ENCODE data around the gene LRCH3. TPM values are rescaled to one million over a fixed set of nuclear protein-coding genes. Genes with fewer than 3 reads are reported as not detected.
"Not testable (repeated sequence)": the region's sequence is repeated elsewhere in the genome, so short reads cannot be mapped to it uniquely, and the experiment has no call there.

Gene LRCH3
- total and polyA plus RNA-seq, 5 experiments from 2014 or later, result 11.7 to 81.8 (median 20.4) TPM

DNA sequence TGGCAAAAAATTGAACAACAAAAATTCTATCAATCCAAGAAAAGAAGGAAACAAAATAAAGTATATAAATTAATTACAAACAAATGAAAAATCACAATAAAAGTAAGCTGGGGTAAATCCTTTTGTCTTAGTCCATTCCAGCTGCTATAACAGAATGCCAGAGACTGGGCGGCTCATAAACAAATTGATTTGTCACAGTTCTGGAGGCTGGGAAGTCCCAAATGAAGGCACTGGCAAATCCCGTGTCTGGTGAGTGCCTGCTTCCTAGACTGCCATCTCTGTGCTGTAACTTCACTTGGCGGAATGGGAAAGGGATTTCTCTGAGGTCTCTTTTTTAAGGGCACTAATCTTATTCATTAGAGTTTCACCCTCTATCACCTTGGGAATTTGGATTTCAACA is 105.4 kb downstream of the LRCH3 start:
- H3K4me1 Mint-ChIP-seq, result peaks cover 0 to 2% (median 0%) of the 10 kb centered on the region in 4 donors
- no peak for ATAC-seq
- no peaks in the 10 kb centered on the region for H3K9me3 Mint-ChIP-seq
- peaks cover 0 to 2% (median 0%) of the 10 kb centered on the region in 3 donors for H3K36me3 Mint-ChIP-seq
- POLR2A ChIA-PET, result no interaction called here
- no peak for DNase-seq
- no peak overlapping the region for H3K4me3 Mint-ChIP-seq
- H3K27me3 Mint-ChIP-seq, result no peaks in the 10 kb centered on the region
- no peak overlapping the region for H3K27ac Mint-ChIP-seq

DNA sequence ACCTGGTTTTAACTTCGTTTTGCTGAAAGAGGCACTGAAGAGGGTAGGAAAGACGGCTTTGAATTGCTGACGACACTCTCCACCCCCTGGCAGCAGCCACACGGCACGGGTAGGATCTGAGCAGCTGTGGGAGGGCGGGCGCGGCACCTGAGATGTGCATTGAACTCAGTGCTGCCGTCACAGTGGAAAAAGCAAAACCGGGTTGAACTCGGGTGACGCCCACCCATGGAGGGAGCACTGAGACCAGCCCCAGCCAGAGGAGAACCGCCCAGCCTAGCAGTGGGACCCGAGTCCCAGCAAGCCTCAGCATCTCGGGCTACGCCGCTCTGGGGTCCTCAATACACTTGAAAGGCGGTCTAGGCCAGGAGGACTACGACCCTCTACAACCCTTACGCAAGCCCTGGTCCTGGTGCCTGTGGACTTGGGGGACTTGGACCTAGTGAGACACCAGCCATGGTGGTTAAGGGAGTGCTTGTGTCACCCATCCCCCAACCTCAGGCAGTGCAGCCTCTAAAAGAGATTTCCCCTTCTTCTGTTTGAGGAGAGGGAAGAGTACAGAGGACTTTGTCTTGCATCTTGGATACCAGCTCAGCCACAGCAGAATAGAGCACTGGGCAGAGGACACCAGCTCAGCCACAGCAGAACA is 108.9 kb downstream of the LRCH3 start:
- no peak for DNase-seq
- no peak overlapping the region for H3K4me3 Mint-ChIP-seq
- no peaks in the 10 kb centered on the region for H3K27me3 Mint-ChIP-seq
- peaks cover 0 to 2% (median 0%) of the 10 kb centered on the region in 3 donors for H3K36me3 Mint-ChIP-seq
- ATAC-seq, result no peak
- no peaks in the 10 kb centered on the region for H3K9me3 Mint-ChIP-seq
- H3K4me1 Mint-ChIP-seq, result peaks cover 0 to 2% (median 0%) of the 10 kb centered on the region in 4 donors
- peak overlapping the region in 1 of 10 donors; percentile 27 for H3K27ac Mint-ChIP-seq
- POLR2A ChIA-PET, result no interaction called here

DNA sequence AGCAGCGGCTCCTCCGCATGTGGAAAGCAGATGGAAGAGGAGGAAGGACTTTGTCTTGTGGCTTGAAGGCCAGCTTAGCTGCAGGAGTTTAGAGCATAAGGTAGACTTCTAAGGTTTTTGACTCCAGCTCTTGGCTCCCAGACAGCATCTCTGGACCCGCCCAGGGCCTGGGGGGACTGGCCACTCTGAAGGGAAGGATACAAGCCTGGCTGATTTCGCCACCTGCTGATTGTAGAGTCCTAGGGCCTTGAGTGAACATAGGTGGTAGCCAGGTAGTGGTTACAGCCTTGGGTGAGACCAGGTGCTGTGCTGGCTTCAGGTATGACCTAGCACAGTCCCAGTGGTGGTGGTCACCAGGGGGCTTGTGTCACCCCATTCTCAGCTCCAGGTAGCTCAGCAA is 110.6 kb downstream of the LRCH3 start:
- Mint-ChIP-seq H3K27me3 (no peaks in the 10 kb centered on the region), H3K4me3 (no peak overlapping the region), H3K36me3 (peaks cover 0 to 2% (median 0%) of the 10 kb centered on the region in 3 donors), H3K9me3 (no peaks in the 10 kb centered on the region), H3K27ac (no peak overlapping the region), H3K4me1 (peaks cover 0 to 12% (median 3%) of the 10 kb centered on the region in 4 donors)
- DNase-seq (no peak), ATAC-seq (no peak)
- POLR2A ChIA-PET, result no interaction called here

DNA sequence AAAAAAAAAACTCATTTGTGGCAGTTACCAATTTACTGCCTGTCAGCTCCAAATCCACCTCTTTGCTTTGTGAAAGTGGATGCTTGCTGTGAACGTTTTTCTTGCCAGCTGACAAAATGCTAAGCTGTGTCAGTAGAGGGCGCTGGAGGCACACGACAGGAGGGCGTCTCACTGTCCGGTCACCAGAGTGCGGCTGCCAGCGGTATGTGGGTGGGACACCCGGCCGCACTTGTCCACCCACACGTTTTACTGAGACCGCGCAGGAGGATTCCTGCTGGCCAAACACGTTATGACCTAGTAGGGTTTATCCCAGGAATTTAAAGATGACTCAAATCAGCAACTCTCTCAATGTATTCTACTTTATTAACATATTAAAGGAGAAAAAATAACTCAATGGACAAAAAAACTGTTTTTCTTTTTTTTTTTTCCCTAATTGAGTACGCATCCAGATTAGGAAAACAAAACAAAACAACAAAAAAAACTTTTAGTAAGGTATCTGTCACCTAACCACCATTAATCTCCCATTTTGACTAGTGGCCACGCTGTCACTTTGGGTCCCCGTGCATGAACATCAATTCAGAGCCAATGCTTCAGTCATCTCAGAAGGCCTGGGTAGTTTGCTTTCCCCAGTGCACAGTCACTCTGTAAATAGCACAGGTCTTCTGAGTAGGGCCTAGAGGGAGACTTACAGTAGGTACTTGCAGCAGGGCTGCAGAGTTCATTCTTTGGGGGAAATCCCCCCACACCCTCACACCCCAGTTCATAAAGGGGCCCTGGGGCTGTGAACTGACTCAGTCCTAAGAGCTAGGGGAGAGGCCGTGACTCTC is 115.2 kb downstream of the LRCH3 start:
- peak overlapping the region in 3 of 10 donors; percentile 16 to 49 (median 22) for H3K27ac Mint-ChIP-seq
- peak overlapping the region in 3 of 10 donors; percentile 10 to 23 (median 14) for H3K4me3 Mint-ChIP-seq
- H3K4me1 Mint-ChIP-seq, result peaks cover 0 to 12% (median 2%) of the 10 kb centered on the region in 4 donors
- peaks cover 0 to 3% (median 0%) of the 10 kb centered on the region in 3 donors for H3K36me3 Mint-ChIP-seq
- no peaks in the 10 kb centered on the region for H3K27me3 Mint-ChIP-seq
- ATAC-seq, result peak; percentile 69 to 78
- no peaks in the 10 kb centered on the region for H3K9me3 Mint-ChIP-seq
- POLR2A ChIA-PET, result interaction anchor here (0.6 kb wide), 1 partner anchor 220 kb away, joined by 3 read pairs; no protein-coding TSS in a partner anchor
- DNase-seq, result peak; percentile 44 to 85 (median 70)

DNA sequence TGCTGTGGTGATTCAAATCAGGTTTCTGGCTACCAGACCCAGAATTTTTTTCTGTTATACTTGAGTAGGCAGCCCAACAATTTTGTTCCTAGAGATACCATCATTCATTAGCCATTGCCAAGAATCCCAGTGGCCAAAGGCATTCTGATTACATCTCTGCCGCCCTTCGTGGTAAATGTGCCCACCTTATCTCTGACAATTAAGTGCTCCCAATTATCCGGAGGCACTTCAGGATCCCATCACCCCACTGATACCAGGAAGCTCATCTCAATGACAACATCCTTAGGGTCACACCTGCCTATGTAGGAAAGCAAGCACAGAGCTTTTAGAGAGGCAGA is 115.8 kb downstream of the LRCH3 start:
- H3K4me1 Mint-ChIP-seq, result peaks cover 0 to 12% (median 2%) of the 10 kb centered on the region in 4 donors
- no peak overlapping the region for H3K4me3 Mint-ChIP-seq
- peak overlapping the region in 1 of 10 donors; percentile 16 for H3K27ac Mint-ChIP-seq
- peaks cover 0 to 3% (median 0%) of the 10 kb centered on the region in 3 donors for H3K36me3 Mint-ChIP-seq
- POLR2A ChIA-PET, result no interaction called here
- H3K9me3 Mint-ChIP-seq, result no peaks in the 10 kb centered on the region
- DNase-seq (no peak), ATAC-seq (no peak)
- no peaks in the 10 kb centered on the region for H3K27me3 Mint-ChIP-seq

DNA sequence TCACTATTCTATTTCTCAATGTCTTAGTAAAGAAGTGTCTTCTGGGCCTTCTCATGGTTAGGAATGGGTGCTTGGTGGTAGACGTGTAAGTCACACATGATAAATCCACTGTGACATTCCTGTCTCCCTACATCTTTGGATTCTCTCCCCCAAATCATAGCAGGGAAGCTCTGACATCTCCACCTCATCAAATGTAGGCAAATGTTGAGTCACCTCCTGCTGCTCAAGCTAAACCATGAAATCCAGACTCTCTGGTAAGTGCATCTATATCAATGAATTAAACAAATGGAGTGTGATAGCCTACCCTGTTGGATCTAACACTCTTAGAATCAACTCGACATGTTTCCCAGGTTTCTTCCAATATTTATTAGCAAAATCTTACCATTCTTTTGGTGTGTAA is 116.1 kb downstream of the LRCH3 start:
- Mint-ChIP-seq H3K4me3 (no peak overlapping the region), H3K27ac (no peak overlapping the region), H3K27me3 (no peaks in the 10 kb centered on the region), H3K4me1 (peaks cover 0 to 12% (median 2%) of the 10 kb centered on the region in 4 donors), H3K9me3 (no peaks in the 10 kb centered on the region), H3K36me3 (peaks cover 0 to 3% (median 0%) of the 10 kb centered on the region in 3 donors)
- DNase-seq (no peak), ATAC-seq (no peak)
- POLR2A ChIA-PET, result no interaction called here

DNA sequence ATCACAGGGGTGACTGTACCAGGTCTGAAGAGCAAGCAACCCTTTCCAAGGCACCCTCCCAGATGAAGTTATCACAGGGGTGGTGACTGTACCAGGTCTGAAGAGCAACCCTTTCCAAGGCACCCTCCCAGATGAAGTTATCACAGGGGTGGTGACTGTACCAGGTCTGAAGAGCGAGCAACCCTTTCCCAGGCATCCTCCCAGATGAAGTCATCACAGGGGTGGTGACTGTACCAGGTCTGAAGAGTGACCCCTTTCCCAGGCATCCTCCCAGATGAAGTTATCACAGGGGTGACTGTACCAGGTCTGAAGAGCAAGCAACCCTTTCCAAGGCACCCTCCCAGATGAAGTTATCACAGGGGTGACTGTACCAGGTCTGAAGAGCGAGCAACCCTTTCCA is 117.5 kb downstream of the LRCH3 start:
- DNase-seq, ATAC-seq, H3K27me3 Mint-ChIP-seq, H3K36me3 Mint-ChIP-seq, POLR2A ChIA-PET, H3K9me3 Mint-ChIP-seq, H3K4me3 Mint-ChIP-seq, H3K27ac Mint-ChIP-seq: not testable (repeated sequence)
- H3K4me1 Mint-ChIP-seq, result peaks cover 0 to 12% (median 2%) of the 10 kb centered on the region in 4 donors

DNA sequence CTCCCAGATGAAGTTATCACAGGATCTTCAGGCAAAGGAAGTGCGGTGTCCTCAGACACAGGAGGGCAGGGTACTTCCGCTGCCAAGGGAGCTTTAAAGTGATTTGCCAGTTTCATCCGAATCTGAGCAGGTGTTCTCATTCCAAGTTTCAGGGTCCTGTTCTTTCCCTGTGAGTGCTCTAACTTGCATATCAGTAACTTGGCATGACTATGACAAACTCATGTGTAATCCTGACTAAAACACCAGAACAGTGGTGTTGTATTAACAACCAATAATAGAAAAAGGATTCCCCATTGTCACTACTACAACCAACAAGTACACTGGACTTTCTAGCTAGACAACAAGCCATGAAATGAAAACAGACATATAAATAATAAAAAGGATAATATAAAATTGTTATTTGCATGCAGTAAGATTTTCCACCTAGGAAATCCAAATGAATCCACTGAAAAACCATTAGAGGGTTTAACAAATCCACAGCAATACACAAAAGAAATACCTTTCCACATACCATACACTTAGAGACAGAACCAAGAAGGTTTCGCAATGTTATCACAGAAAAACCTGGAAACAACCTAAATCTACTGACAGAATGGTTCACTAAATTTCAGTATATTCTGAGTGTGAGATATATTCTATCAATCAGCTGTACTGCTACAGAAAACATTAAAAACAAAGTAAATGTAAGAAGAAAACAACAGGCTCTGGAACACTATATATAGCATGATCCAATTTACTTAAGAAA is 118.1 kb downstream of the LRCH3 start:
- H3K27me3 Mint-ChIP-seq, result no peaks in the 10 kb centered on the region
- H3K9me3 Mint-ChIP-seq, result no peaks in the 10 kb centered on the region
- H3K4me3 Mint-ChIP-seq, result no peak overlapping the region
- POLR2A ChIA-PET, result no interaction called here
- peaks cover 0 to 12% (median 2%) of the 10 kb centered on the region in 4 donors for H3K4me1 Mint-ChIP-seq
- no peak overlapping the region for H3K27ac Mint-ChIP-seq
- H3K36me3 Mint-ChIP-seq, result peaks cover 0 to 9% (median 5%) of the 10 kb centered on the region in 3 donors
- DNase-seq, result no peak
- ATAC-seq, result no peak

DNA sequence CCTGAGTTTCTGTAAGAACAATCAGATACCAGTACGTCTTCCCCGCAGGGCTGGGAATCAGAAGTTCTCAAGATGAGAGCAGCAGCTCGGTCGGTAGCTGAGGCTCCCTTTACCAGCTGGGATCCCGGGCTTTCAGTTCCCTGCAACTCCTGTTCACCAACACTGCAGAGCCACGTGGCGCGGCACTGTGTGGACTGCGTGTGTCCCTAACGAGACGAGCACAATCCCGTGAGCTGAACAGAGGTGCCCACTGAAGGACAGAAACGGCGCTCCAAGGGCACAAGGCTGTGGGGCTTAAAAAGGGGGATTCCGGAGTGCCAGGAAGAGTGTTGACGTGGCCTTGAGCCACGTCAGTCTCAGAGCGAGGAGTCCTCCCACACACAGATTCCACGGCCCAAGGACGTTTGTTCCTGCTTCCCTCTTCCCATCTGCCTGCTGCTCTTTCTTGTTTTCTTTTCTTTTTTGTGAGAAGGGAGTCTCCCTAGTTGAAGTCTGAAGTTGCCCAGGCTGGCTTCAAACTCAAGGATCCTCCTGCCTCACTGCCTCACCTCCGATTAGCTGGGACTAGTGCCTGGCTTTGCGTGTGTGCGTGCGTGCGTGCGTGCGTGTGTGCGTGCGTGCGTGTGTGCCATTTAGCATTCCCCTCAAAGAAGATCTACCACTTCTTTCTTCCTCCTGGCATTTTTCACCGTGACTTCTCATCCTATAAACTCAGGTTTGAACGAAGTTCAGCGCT is 121.9 kb downstream of the LRCH3 start:
- ATAC-seq (no peak), DNase-seq (no peak)
- Mint-ChIP-seq H3K9me3 (no peaks in the 10 kb centered on the region), H3K27me3 (no peaks in the 10 kb centered on the region), H3K4me1 (no peaks in the 10 kb centered on the region), H3K27ac (no peak overlapping the region), H3K36me3 (peaks cover 0 to 11% (median 5%) of the 10 kb centered on the region in 3 donors), H3K4me3 (no peak overlapping the region)
- POLR2A ChIA-PET, result no interaction called here

DNA sequence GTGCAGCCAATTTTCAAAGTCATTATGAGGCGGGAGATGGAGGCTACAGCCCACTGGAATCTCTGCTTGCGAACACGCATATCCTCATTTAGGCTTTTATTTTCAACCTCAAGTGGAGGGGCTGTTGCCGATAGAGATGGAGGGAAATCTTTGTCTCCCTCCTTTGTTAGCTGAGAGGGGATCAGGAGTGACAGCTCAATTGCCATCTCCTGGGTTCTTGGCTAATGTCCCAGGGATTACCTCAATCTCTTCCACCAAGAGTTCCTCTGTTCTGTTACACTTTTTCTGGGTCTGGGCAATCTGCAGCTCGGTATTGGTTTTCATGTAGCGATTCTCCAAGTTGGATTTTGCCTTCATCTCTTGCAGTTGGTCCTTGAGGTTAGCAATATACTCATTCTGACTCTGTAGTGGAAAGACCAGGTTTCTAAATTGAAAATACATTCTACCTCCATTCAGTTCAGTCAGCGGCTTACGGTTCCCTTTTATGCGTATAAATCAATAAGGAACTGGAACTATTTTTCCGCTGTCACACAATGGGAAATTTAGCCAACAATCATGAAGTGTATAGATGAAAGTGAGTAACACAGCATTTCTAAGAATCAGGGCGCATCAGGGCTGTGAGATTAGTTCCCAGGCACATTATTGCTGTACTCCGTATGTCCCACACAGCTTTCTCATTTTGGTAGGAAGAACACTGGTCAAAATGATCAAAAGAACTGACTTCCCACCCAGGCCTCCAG is 122.8 kb downstream of the LRCH3 start:
- Mint-ChIP-seq H3K9me3 (no peaks in the 10 kb centered on the region), H3K27ac (no peak overlapping the region), H3K27me3 (no peaks in the 10 kb centered on the region), H3K4me1 (no peaks in the 10 kb centered on the region), H3K36me3 (peaks cover 0 to 11% (median 5%) of the 10 kb centered on the region in 3 donors), H3K4me3 (no peak overlapping the region)
- POLR2A ChIA-PET, result no interaction called here
- ATAC-seq, result no peak
- no peak for DNase-seq

DNA sequence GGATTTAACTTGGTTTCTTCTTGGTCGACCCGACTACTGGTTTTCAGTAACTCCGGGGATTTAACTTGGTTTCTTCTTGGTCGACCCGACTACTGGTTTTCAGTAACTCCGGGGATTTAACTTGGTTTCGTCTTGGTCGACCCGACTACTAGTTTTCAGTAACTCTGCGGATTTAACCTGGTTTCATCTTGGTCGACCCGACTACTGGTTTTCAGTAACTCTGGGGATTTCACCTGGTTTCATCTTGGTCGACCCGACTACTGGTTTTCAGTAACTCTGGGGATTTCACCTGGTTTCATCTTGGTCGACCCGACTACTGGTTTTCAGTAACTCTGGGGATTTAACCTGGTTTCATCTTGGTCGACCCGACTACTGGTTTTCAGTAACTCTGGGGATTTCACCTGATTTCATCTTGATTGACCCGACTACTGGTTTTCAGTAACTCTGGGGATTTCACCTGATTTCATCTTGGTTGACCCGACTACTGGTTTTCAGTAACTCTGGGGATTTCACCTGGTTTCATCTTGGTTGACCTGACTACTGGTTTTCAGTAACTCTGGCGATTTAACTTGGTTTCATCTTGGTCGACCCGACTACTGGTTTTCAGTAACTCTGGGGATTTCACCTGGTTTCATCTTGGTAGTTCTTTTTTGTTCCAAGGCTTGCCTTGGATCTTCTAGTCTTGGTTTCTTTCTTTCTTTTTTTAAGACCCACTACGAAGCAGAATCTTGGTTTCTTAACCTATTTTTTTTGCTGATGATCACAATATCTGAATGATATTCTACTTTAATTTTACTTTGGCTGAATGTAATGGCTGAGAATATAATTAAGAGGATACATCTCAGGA is 130.6 kb downstream of the LRCH3 start:
- H3K4me3 Mint-ChIP-seq, H3K27ac Mint-ChIP-seq, POLR2A ChIA-PET, H3K9me3 Mint-ChIP-seq, ATAC-seq, H3K4me1 Mint-ChIP-seq, DNase-seq, H3K27me3 Mint-ChIP-seq: not testable (repeated sequence)
- H3K36me3 Mint-ChIP-seq, result peaks cover 8 to 28% (median 24%) of the 10 kb centered on the region in 3 donors
